Endometrial microvascular endothelial cells (primary cell): ENCODE results near the gene HOXA5. TPM values are rescaled to one million over a fixed set of nuclear protein-coding genes. Genes with fewer than 3 reads are reported as not detected.

Experiments
- in situ Hi-C: cut with HindIII; loops from 2 replicates; pipeline ENCODE4 v1.10.0; 2017; ENCODE audit warnings: low sequenced_read_pairs, low pct_unique_long_range_greater_than_20kb; ENCODE audit errors: inconsistent ontology term
- total RNA-seq: library from RNA; depleted of rRNA; stranded (reverse); fragments of >200 nt; gene quantifications from one replicate; pipeline ENCODE4 v1.2.3, GENCODE V29; 2015; ENCODE audit errors: inconsistent ontology term

The HOXA5 gene
- total RNA-seq, 1 donor from 2014 or later = 4.4 TPM

DNA sequence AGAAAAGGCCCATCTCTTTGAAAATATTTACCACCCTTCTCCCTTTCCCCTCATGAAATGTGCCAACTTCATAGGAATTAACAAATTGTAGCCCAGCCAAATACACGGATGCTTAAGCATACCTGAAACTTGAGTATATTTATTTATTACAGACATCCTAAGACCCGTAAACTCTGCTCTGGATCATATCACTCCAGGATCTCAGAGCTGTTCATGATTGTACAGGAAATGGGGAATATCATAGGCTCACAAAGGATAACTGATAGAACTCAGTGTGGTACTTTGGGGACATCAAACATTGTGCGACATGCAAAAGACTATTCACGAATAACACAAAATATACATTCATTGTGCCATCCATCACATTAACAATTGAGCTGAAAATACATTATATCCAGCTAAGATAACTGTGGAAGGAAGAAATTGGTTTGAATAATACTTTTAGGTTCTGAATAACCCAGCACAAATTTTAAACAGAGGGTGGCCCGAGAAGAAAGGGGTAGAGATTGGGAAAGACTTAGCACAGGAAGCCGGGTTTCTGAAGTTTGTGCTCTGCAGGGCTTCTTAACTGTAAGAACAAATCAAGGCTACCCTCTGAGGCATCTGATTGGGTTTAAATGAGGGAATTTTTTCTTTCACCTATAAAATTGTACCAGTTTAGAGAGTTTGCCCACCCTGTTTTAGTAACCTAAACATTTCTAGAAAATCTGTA is 50.1 kb downstream of the HOXA5 start:
- in situ Hi-C loops = loop anchor here (5.0 kb wide), 1 partner anchor 34 kb away; no protein-coding TSS in a partner anchor

DNA sequence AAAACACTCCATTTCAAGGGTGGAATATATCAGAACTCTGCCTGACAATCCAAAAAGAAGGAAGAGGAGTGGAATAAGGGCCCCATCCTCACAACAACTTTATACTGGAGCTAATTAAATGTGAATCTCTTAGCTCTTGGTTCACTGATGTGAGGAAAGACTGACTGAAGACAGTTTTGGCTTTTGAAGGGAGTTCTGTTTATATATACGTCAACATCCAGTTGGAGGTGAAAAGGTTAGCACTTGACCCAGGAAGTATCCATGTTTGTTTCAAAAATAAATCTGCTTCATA is 50.7 kb downstream of the HOXA5 start:
- in situ Hi-C loops = loop anchor here (5.0 kb wide), 1 partner anchor 35 kb away; no protein-coding TSS in a partner anchor

GRCh38 chr7:27091941-27092818 is 51.3 kb downstream of the HOXA5 start:
- in situ Hi-C loops = loop anchor here (5.0 kb wide), 1 partner anchor 35 kb away; no protein-coding TSS in a partner anchor

GRCh38 chr7:27091105-27091504 is 52.4 kb downstream of the HOXA5 start:
- in situ Hi-C loops = loop anchor here (5.0 kb wide), 1 partner anchor 36 kb away; no protein-coding TSS in a partner anchor

Other genes starting within 250 kb of the HOXA5 start
- gene HOXA1, start 47.7 kb downstream of the HOXA5 start, total RNA-seq = 0.65 TPM
- gene HOXA2, start 41.0 kb downstream of the HOXA5 start, total RNA-seq = not detected
- 0.93 TPM for gene HOXA4, start 12.9 kb downstream of the HOXA5 start, total RNA-seq
- 6.0 TPM for gene HOXA6, start 4.1 kb upstream of the HOXA5 start, total RNA-seq
- gene HOXA3, start 8.9 kb upstream of the HOXA5 start, total RNA-seq = 6.6 TPM
- 10.0 TPM for gene HOXA7, start 13.0 kb upstream of the HOXA5 start, total RNA-seq
- 47.0 TPM for gene HOXA9, start 21.9 kb upstream of the HOXA5 start, total RNA-seq
- 9.8 TPM for gene HOXA10, start 30.6 kb upstream of the HOXA5 start, total RNA-seq
- gene HOXA11, start 41.6 kb upstream of the HOXA5 start, total RNA-seq = 7.3 TPM
- gene HOXA13, start 56.4 kb upstream of the HOXA5 start, total RNA-seq = 0.09 TPM
- gene EVX1, start 99.1 kb upstream of the HOXA5 start, total RNA-seq = not detected